DMS153 treated with DMSO at 0.1 percent for 48 hours (cell line): Measurements from ENCODE around the gene POU4F1.

Experiments
- DNase-seq: peaks from one replicate; lab custom pipeline; 2025; ENCODE audit not compliant: unreplicated experiment; lab: John Stamatoyannopoulos, UW

The POU4F1 gene

GRCh38 chr13:78607409-78608251 lies 4.3 kb upstream of the POU4F1 start:
- DNase-seq: no peak

GRCh38 chr13:78606471-78607408 lies 3.4 kb upstream of the POU4F1 start:
- no peak for DNase-seq

GRCh38 chr13:78604782-78605611 lies 1.6 kb upstream of the POU4F1 start:
- peak; percentile 80 for DNase-seq

- no peak for DNase-seq
Observed at GRCh38 chr13:78602561-78603239, 652 bp downstream of the POU4F1 start.

- DNase-seq: no peak
Observed at GRCh38 chr13:78601874-78602560, 1.3 kb downstream of the POU4F1 start.

- no peak for DNase-seq
Observed at GRCh38 chr13:78601124-78601873, 2.1 kb downstream of the POU4F1 start.

- DNase-seq: no peak
Observed at GRCh38 chr13:78600280-78600883, 3.0 kb downstream of the POU4F1 start.

- DNase-seq: no peak
Observed at GRCh38 chr13:78599645-78600279, 3.6 kb downstream of the POU4F1 start.

- DNase-seq: no peak
Observed at GRCh38 chr13:78598966-78599644, 4.2 kb downstream of the POU4F1 start.

- DNase-seq: no peak
Observed at GRCh38 chr13:78598116-78598781, 5.1 kb downstream of the POU4F1 start.

GRCh38 chr13:78597602-78597932 lies 5.8 kb downstream of the POU4F1 start:
- no peak for DNase-seq

GRCh38 chr13:78596736-78597601 lies 6.4 kb downstream of the POU4F1 start:
- DNase-seq: no peak

- DNase-seq: no peak
Observed at GRCh38 chr13:78596399-78596735, 7.0 kb downstream of the POU4F1 start.

- DNase-seq: peak; percentile 31
Observed at GRCh38 chr13:78595495-78596398, 7.6 kb downstream of the POU4F1 start.

GRCh38 chr13:78594456-78594975 lies 8.8 kb downstream of the POU4F1 start:
- no peak for DNase-seq
